Globus pallidus (tissue), 1 donor: ENCODE measurements around the gene SLC23A2.

Experiments
- DNase-seq: peaks from one replicate; pipeline ENCODE4 v3.0.0-alpha.2; 2015; ENCODE audit warnings: low spot score

Gene SLC23A2

DNA sequence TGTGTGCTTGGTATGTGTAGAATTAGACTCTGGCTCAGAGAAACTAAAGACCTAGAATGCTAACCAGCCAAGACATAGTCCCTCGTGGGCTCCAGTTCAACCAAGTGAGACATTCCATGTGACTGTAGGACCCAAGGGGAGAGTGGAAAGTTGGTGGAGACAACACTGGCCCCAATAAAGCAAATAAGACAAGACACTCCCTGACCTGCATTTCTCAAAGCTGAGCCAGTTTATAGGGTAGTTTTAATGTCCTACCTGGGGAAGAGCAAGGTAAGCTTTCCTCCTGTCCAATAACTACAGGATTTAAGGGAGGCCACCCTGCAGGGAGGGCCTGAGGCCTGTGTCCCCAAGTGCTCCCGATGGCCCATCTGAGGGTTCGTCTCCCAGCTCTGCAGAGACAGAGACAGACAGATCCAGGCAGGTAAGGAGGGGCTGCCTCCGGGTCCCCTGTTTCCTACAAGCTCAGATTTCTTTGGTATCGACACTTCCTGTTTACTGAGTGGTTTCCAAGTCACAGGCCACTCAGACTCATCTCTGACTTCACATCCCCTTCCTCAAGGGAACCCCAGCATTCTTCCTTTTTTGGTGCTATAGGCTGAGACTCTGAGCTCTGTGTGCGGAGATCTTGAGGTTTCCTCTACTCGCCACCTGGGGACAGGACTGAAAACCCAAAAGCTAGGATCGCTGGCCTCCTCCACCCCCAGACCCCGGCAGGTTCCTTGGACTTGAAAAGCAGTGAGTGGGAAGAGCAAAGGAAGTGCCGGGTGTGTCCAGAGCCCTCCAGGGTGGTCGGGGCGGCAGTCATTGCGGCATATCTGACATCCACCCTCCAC lies 187.2 kb downstream of the SLC23A2 start:
- peak; percentile 63 for DNase-seq

DNA sequence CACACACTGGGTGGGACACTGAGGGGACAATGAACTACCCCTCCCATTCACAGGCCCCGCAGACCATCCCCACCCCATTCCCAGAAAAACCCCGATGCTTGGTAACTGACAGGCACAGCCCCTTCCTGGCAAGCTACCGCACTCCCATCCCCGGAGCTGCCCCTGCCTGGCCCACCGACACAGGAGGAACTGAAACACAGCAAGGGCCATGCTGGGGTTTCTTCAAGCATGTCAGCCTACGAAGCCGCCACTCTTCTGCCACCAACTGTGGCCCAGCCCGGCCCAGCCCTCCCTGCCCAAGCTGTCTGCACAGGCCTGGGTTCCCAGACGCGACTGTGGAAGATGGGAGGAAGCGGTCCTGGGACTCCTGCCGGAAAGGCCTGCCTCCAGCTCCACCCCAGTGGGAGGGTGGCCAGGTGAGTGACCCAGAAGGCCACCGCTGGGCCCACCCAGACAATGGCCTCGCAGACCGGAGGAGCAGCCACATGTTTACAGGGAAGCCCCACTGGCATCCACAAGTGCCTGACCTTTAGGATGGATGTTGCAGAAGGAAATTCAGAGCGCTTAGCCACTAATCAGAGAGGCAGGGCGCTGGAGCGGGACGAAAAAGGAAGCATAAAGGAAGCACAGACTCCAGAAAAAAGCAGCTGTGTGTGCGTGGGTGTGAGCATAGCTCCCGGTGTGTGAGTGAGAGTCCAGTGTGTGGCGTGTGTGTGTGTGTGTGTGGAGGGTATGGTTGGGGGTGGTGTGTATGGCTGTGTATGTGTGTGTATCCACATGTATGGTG lies 188.0 kb downstream of the SLC23A2 start:
- DNase-seq = no peak

DNA sequence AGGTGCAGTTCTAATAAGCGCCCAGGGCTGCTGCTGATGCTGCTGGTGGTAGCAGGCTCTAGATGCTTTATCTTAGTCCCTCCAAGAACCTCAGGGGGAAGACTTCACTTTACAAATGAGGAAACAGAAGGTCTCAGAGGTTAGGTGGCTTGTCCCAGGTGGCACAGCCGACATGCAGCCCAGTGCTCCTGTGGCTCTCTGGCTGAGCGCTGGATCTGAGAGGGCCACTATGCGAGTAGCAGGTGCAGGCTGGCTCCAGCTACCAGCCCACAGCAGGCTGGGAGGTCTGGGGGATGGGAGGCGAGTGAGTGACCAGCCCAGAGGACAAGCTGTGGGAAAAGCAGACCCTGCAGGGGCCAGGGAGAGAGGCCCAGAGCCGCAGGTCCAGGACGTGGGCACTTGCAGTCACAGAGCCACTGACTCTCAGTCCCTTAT lies 188.7 kb downstream of the SLC23A2 start:
- DNase-seq = no peak

DNA sequence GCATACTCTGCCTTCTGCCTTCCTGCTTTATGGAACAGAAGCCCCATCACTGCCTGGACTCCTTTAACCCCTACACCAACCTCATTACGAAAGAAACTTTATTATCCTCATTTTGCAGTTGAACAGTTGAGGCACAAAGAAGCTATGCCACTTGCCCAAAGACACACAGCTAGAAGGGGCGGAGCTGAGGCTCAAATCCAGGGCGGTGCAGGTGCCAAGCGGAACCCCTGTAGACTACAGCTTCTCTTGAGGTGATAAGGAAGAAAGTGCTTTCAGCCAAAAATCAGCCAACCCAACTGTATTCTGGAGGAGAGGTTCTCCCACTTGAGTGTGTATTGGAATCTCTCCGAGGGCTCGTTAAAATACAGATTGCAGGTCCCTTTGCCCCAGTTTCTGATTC lies 189.1 kb downstream of the SLC23A2 start:
- no peak for DNase-seq

DNA sequence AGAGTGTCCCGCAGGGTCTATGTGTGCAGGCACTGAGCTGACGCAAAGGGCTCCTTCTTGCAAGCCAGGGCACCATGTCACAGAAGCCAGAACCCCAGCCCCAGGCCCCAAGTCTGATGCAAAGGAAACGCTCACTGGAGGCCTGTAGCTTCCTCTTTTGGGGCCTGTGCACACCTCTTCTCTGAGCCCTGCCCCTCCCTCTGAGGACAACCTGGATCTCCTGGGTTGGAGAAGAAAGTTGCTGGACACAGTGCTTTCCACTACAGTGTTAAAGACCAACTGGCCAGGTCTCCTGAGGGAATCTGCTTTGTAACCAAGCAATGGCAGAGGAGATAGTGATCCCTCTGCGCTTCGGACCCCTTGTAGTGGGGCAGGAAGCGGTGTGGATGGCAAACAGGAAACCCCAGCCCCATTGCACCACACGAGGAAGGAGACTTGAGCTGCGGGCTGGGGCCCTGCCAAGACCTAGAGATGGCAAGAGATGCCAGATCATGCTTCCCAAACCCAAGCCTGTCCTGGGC lies 189.6 kb downstream of the SLC23A2 start:
- DNase-seq = peak; percentile 60

DNA sequence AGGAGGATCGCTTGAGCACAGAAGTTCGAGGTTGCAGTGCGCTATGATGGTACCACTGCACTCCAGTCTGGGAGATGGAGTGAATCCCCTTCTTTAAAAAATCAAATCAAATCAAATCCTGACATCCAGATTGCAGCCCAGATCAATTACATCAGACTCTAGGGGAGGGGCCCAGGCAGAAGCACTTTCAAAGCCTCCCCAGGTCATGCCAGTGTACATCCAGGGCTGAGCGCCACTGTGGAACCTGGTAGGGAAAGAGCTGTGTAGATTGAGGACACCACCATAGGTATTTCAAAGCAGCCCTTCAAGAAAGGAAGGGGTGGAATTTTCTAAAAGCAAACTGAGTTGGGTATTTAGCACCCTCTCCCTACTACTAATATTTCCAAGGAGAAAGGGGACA lies 190.1 kb downstream of the SLC23A2 start:
- no peak for DNase-seq

DNA sequence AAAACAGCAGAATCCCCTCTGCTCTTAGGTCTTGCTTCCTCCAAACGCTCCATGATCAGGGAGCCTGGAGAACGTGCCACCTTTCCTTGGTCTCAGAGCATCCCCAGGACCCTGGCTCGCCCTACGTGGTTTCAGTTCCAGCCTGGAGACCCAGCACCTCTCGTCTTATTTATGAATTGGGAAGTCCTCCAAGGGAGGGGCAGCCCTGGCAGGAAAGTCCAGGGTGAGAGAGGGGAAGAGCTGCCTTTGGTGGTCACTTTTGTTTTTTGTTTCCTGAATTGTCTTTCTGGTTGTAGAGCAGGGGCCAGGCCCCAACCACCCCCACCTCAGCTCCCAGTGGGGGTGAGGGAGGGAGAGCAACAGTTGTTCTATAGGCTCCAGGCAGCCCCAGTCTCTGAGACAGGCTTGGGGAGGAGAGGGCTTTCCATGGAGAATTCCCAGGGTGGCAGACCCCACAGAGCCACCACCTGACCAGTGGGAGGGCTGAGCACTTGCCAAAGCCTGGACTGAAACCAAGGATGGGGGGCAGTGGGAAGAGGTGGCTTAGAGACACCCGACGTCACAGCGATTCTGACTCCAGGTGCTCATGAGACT lies 190.8 kb downstream of the SLC23A2 start:
- DNase-seq = no peak

DNA sequence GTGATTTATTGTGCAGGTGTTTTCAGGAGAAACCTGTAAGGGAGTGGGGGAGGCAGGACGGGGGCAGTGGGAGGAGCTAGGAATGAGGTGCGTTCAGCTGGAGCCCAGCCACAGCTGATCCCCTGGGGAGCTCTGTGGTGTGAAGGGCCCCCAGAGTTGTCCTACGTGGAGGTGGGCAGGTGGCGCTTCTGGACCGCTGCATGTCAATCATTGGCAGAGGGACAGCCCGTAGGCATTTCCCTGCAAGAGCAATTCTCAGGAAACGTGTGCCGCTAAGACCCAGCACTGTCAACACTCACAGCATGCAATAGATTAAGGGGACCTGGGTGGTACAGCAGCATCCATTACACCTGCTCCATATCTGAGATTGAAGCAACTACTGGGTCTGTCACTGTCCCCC lies 191.6 kb downstream of the SLC23A2 start:
- no peak for DNase-seq

DNA sequence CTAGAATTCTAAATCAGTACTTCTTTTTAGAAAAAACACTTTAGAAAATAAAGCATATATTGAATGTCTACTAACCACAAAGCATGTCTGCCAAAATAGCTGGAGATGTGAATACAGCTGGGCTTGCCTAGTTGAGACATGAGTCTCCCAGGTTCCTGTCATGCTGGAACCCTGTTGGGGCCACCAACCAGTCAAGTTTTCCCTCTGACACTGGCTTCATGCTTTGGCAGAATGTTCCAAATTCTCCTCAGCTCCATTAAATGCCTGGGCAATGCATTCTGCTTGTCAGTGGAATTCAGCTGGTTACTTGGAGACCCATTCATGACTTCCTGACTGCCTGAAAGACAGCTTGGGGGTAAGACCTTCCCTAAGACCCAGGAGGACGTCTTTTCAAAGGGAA lies 192.4 kb downstream of the SLC23A2 start:
- no peak for DNase-seq

DNA sequence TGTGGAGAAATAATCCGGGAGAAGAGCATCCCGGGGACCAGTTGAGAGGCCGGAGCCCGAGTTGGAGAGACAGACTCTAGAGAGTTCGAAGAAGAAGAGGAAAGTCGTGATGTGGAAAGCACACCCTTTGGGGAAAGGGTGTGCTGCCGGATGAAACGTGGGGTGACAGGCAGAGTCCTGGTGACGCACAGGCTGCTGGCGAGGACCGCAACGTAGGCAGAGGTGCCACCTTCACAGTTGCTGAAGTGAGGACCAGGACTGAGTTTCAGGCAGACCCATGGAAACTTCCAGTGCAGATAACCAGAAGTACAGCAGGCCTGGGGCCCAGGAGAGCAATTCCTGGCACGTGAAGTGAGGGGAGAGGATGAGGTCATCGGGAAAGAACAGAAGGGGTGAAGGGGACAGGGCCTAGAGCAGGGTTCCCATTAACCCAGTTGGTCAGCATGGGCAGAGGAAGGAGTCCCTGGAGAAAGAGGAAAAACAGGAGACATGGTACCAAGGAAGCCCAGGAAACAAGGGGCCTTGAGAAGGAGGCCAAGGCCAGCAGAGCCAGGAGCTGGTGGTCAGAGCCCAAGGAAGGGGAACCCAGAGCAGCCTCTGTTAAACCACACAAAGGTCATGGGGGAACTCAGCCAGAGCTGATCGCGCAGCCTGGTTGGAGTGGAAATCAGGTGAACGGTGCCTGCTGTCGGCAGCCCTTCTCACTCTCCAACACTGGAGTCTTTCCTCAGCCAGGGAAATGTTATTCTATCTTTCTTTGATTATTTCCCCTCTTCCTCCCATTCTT lies 195.5 kb downstream of the SLC23A2 start:
- DNase-seq = no peak

DNA sequence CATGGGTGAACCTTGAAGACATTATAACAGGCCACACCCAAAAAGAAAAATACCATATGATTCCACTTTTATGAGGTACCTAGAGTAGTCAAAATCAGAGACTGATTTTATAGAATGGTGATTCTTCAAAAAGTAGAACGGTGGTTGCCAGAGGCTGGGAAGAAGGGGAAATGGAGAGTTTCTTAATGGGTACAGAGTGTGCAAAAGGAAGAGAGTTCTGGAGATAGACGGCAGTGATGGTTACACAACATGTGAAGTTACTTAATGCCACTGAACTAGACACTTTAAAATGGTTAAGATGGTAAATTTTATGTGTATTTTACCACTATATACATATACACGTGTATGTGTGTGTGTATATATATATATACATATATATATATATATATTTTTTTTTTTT lies 198.8 kb downstream of the SLC23A2 start:
- no peak for DNase-seq
